NCI-H1694 (cell line): ENCODE data around the gene SNX20.

Experiments
- DNase-seq: peaks from one replicate; lab custom pipeline; 2025; lab: John Stamatoyannopoulos, UW

The SNX20 gene

GRCh38 chr16:50679676-50680555 lies 1.2 kb downstream of the SNX20 start:
- no peak for DNase-seq

GRCh38 chr16:50679266-50679665 lies 1.8 kb downstream of the SNX20 start:
- DNase-seq: no peak

DNA sequence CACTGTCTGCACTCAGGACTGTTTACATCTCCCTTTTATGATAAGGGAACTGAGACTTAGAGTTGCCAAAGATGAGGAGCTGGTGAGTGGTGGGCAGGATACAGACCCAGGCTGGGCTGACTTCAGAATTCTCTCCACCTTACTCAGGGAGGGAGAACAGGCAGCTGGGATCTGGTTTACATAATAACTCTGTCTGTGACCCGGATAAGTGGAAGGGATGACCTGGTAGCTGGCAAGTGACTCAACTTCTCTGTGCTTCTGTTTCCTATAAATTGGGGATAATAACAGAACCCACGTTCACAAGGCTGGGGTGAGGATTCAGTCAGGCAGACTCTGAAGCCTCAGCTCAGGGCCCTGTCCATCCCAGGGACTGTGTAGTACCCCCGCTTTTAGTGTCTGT lies 2.6 kb downstream of the SNX20 start:
- no peak for DNase-seq

DNA sequence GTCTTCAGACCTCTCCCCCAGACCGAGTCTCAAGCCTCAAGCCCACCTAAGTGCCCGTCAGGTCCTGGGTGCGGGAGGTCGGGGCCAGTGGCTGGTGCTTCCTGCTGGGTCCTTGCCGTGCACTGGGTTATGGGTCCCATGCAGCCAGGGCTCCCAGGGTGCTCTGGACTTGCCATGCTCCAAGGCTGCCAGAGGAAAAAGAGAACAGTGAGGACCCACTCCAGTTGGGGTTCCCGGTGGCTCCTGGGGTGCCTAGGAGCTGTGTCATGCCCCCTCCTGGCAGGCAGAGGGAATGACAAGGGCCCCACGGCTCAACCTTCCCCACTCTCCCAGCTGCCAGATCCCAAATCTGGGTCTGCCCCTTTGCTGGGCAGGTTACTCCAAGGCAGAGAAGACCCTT lies 3.8 kb downstream of the SNX20 start:
- no peak for DNase-seq

GRCh38 chr16:50676684-50677225 lies 4.4 kb downstream of the SNX20 start:
- DNase-seq: no peak

DNA sequence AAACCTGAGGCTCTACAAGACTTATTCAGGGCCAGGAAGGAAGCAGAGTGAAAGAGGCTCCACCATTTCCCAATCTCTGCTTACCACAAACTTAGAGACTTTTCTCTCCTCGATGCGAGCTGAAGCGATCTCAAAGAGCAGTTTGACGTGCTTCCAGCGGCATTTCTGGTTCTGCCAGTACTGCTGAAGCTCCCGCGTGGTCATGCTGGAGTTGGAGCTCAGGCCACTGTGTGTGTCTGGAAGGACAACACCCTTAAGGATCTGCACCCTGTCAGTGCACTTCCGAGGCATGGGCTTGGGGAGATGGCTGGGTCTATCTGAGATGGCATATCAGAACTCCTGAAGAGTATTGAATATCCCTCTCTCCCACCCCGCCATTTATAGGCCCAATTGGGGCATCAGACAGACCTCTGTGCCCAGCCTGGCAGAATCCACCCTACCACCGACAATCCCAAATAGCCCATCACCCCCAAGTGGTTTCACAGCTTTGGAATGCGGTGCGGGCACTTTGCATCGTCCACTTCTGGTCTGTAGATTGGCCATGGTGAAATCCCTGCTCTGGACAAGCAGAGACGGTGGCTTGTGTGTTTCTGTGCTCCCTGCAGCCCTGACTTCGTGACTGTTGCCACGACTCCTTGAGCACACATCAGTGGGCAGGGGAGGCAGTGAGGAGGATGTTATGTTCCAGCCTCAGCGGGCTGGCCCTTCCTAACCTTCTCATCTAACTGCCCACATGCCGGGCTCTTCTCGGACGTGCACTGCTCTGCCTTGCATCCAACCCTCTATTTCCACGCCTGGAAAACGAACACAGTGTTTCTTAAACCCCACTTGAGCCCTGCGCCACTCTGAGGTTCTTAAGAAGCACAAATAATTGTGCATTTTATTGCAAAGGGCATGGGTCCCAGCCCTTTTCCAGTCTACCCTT lies 5.2 kb downstream of the SNX20 start:
- DNase-seq: no peak

- DNase-seq: no peak
Measured at GRCh38 chr16:50674831-50675230, 6.3 kb downstream of the SNX20 start.

DNA sequence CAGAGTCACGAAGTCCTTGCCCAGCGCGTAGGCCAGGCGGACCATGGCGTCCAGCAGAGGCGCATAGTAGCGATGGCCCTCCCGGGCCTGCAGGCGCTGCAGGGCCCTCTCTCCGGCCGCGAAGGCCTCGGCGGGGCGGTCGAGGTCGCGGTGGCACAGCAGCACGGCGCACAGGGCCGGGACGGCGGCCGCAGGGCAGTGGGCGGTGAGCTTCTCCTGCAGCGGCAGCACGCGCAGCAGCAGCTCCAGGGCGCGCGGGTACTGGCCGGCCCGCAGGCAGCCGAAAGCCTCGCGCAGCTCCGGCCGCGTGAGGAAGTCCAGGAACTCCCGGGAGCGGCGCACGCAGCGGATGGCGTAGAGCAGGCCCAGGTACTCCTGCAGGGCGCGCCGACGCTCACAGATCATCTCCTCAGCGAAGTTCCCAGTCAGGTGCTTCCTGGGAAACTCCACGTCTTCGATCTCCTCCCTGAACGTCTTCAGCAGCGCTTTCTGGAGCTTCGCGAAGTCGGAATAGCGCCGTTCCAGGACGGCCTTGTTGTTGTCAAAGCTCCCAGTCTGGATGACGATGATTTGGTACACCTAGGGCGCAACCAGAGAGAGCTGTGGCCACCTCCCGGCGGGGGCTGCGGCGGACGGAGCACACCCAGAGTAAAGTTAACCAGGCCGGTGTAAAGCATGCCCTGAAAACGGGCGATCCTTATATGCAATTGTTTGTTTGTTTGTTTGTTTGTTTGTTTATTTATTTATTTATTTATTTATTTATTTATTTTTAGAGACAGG lies 7.4 kb downstream of the SNX20 start:
- DNase-seq: no peak

GRCh38 chr16:50671644-50672260 lies 9.4 kb downstream of the SNX20 start:
- DNase-seq: peak; percentile 49

DNA sequence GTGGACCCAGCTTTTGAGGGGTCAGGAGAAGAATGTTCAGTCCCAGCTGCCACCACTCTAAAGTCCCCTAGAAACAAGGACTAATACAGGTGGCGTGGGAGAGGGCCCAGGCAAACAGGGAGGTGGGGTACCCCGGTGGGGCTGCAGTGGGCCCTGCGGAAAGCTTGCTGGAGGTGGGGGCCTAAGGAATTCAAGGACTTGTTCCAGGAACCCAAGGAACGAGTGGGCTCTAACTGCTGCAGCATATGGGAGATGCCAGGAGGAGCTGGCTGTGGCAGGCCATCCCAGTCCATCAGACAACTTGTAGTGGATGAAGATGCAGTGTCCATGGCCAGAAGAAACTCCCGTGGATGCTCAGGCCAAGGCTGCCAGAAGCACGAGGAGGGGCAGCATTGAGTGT lies 10.6 kb downstream of the SNX20 start:
- DNase-seq: no peak

DNA sequence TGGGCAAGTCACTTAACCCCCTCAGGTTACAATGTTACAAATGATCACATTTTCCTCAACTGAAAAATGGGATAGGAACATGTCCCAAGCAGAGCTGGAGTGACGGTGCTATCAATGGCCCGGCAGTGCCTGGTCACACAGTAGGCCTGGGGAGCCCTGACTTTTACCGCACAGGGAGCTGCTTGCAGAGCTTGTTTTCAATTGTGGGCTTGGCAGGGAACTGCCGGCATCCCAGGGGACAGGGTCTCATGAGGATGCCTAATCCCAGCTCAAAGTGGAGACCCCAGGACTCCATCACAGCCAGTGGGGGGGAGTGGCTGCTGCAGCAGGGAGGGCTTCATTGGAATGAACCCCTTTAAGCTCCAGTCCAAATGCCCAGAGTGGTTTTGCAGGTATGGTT lies 11.4 kb downstream of the SNX20 start:
- DNase-seq: no peak

- DNase-seq: no peak
Measured at GRCh38 chr16:50668368-50669008, 12.6 kb downstream of the SNX20 start.

DNA sequence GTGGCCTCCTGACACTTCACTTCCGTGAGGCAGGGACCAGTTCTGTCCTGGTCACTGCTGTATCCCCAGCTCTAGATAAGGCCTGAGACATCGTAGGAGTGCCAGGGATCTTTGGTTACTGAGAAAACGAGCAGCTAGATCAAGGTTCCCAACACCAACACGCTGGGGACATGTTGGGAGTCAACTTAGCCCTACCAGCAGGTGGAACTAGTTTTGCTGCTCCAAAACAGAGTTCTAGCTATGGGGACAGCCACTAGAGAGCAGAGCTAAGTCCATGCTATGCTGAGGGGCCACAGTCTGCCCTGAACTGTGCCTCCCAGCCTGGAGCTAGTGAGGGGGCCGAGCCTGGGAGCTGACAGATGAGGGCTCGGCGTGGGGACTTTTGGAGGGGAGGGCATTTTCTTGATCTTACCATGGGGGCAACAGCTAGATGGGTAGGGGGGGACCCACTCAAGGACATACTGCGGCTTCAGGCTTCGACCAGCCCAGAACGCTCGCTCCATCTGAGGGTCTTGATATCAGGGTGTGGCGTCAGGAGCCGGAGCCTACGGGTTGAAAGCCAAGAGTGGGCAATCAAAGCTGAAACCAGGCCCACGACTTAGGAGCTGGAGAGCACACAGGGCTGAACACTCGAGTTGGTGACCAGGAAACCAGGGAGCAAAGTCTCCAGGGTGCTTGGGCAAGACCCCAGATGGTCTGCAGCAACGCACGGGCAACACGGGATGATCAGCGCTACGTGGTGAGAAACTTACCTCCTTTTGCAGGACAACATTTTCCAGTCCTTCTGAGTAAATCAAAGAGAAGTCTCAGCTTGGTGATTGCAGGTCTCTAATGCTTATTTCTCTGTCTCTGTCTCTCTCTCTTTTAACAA lies 13.4 kb downstream of the SNX20 start:
- DNase-seq: no peak

DNA sequence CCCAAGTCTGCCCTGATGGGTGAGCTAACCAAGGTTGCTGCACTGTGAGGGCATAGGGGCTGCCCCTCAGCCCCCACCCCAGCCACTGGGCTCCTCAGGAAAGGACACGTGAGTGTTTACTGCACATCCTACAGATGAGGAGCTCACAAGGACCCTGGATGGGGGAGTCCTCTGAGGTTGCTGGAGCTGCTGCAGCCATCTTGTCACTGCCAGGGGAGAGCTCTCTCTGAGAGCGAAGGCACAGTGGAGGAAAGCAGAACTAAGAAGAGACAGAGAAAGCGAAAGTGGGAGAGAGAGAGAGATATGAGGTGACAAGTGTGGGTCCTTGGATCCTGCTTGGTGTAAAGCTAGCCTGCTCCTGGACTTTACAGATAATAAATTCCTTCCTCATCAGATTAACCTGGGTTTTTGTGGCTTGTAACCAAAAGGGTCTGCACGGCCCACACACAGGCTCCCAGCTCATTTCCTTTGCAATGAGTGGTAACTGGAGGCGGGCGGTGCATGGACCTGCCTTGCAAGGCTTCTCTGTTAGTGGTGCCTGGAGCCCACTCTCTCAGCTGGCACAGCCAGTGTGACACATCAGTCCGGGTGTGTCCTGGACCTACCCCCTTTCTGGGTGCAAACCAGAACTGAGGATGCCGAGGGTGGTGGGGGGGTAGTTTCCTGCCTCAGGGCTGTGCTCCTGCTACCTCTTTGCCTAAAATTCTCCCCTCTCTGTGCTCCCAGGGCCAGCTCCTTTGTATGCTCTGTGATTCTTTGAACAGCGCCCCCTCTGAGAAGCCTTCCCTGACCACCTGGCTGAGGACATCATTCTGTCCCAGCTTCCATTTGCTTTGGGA lies 14.2 kb downstream of the SNX20 start:
- DNase-seq: no peak

- DNase-seq: peak; percentile 56
Measured at GRCh38 chr16:50665128-50665878, 15.8 kb downstream of the SNX20 start.

DNA sequence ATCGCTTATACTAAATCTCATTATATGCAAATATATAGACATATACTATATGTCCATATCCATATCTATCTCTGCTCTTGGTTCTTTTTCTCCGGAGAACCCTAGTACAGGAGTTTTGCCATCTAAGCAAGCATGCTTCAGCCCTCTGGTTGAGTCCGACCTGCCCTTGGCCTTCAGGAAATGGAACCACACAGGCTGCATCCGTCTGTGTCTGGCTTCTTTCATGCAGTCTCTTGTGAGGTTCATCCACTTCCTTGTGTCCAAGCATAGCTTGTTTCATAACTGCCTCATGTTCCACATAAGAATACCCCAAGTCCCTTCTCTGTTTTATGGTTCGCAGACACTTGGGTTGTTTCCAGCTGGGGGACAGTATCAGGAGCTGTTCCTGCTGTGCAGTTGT lies 16.8 kb downstream of the SNX20 start:
- DNase-seq: no peak

- no peak for DNase-seq
Measured at GRCh38 chr16:50662306-50662940, 18.7 kb downstream of the SNX20 start.

DNA sequence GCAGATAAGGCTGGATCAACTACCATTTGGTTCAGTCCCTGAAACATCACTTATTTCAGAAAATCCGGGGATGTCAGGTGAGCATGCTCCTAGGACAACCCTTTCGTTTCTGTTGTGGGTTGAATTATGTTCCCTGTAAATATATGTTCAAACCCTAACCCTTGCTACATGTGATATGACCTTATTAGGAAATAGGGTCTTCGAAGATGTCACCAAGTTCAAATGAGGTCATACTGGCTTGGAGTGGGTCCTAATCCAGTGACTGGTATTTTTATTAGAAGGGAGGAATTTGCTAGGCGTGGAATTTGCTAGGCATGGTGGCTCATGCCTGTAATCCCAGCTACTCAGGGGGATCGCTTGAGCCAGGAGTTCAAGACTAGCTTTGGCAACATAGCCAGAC lies 21.3 kb downstream of the SNX20 start:
- no peak for DNase-seq
